RWPE2 (cell line): ENCODE data around the gene SLC25A30.

ENCODE experiments used
- ATAC-seq: fragments of 200-7000 bp; cut with Tn5 transposase; 3 replicates; pipeline ENCODE4 v1.9.1; 2021; ENCODE audit warnings: low read depth
- DNase-seq: peaks from one replicate; pipeline ENCODE4 v3.0.0-alpha.2; 2020; ENCODE audit warnings: low spot score
- H3K27ac ChIP-seq: fragments of 450-650 bp; 2 replicates; pipeline ENCODE4 v1.5.1; 2017; ENCODE audit warnings: mild to moderate bottlenecking; ENCODE audit not compliant: poor library complexity, severe bottlenecking
- H3K27me3 ChIP-seq: fragments of 250-450 bp; sonication (Bioruptor Pico); 2 replicates; pipeline ENCODE4 v1.5.1; 2021; ENCODE audit warnings: mild to moderate bottlenecking, moderate library complexity; ENCODE audit not compliant: insufficient read depth, poor library complexity, severe bottlenecking
- H3K36me3 ChIP-seq: fragments of 250-450 bp; sonication (Bioruptor Pico); 2 replicates; pipeline ENCODE4 v1.5.1; 2020; ENCODE audit warnings: low read depth, mild to moderate bottlenecking, moderate library complexity
- H3K4me1 ChIP-seq: fragments of 250-450 bp; sonication (Bioruptor Pico); 2 replicates; pipeline ENCODE4 v1.5.1; 2021; ENCODE audit warnings: mild to moderate bottlenecking, moderate library complexity; ENCODE audit not compliant: insufficient read depth, poor library complexity, severe bottlenecking
- H3K4me3 ChIP-seq: fragments of 250-450 bp; sonication (Bioruptor Pico); 2 replicates; pipeline ENCODE4 v1.5.1; 2021; ENCODE audit warnings: mild to moderate bottlenecking, moderate library complexity; ENCODE audit not compliant: severe bottlenecking
- H3K9me3 ChIP-seq: fragments of 250-450 bp; sonication (Bioruptor Pico); 2 replicates; pipeline ENCODE4 v1.5.1; 2021; ENCODE audit warnings: mild to moderate bottlenecking, moderate library complexity; ENCODE audit not compliant: severe bottlenecking
- TF ChIP-seq, protein P1 (sequence below): fragments of 450-650 bp; IDR thresholded peaks from one replicate; pipeline ENCODE4 v1.5.1; 2017; ENCODE audit warnings: mild to moderate bottlenecking, moderate library complexity; ENCODE audit not compliant: poor library complexity, severe bottlenecking

The SLC25A30 gene

DNA sequence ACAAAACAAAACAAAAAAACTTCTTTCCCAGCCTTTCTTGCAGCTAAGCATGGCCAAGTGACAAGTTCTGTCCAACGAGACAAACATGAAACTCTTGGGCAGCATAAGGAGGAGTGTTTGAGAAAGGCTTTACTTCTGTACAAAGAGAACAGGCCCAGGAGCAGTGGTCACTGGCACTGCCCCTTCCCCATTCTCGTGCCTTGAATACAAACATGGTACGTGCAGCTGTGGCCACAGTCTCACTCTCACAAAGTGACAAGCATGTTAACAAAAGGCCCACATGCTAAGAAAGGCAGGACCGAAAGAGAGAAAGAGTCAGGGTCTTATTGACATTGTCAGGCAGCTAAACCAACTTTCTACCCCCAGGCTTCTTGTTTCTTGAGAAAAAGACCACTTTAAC lies 19.8 kb upstream of the SLC25A30 start:
- no peaks in the 10 kb centered on the region for H3K9me3 ChIP-seq
- H3K36me3 ChIP-seq: no peaks in the 10 kb centered on the region
- no peak overlapping the region for H3K27ac ChIP-seq
- no peaks in the 10 kb centered on the region for H3K27me3 ChIP-seq
- TF ChIP-seq, protein P1, sequence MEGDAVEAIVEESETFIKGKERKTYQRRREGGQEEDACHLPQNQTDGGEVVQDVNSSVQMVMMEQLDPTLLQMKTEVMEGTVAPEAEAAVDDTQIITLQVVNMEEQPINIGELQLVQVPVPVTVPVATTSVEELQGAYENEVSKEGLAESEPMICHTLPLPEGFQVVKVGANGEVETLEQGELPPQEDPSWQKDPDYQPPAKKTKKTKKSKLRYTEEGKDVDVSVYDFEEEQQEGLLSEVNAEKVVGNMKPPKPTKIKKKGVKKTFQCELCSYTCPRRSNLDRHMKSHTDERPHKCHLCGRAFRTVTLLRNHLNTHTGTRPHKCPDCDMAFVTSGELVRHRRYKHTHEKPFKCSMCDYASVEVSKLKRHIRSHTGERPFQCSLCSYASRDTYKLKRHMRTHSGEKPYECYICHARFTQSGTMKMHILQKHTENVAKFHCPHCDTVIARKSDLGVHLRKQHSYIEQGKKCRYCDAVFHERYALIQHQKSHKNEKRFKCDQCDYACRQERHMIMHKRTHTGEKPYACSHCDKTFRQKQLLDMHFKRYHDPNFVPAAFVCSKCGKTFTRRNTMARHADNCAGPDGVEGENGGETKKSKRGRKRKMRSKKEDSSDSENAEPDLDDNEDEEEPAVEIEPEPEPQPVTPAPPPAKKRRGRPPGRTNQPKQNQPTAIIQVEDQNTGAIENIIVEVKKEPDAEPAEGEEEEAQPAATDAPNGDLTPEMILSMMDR: no peak
- H3K4me3 ChIP-seq: no peak overlapping the region
- DNase-seq (no peak), ATAC-seq (no peak)
- H3K4me1 ChIP-seq: no peaks in the 10 kb centered on the region

DNA sequence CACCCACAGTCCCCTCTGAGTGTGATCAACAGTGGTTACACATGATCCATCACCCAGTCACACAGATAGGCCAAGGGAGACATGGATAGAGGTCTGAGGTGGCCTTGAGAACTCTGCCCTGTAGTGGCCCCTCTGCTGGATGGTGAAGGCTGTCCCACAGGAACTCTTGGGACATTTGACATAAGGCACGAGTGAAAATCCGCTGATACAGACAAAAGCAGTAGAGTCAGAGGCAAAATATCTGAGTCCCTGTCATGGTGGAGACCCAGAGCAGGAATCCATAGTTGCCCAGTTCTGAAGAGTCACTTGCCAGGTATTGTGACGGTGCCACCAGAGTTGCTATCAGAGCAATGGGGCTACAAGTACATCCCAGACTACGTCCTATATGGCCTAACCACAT lies 18.8 kb upstream of the SLC25A30 start:
- TF ChIP-seq, protein P1: no peak
- ATAC-seq: no peak

DNA sequence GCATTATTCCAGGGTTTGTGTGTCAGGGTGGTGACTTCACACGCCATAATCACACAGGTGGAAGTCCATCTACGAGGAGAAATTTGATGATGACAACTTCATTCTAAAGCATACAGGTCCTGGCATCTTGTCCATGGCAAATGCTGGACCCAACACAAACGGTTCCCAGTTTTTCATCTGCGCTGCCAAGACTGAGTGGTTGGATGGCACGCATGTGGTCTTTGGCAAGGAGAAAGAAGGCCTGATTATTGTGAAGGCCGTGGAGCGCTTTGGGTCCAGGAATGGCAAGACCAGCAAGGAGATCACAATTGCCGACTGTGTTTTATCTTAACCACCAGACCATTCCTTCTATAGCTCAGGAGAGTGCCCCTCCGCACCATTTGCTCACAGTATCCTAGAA lies 18.2 kb upstream of the SLC25A30 start:
- ATAC-seq (no peak), DNase-seq (no peak)
- Histone ChIP-seq H3K27ac (no peak overlapping the region), H3K4me3 (no peak overlapping the region), H3K4me1 (no peaks in the 10 kb centered on the region), H3K9me3 (no peaks in the 10 kb centered on the region), H3K36me3 (no peaks in the 10 kb centered on the region), H3K27me3 (no peaks in the 10 kb centered on the region)
- TF ChIP-seq, protein P1: no peak

More for the DNA sequence above, 18.8 kb upstream of the SLC25A30 start:
- Histone ChIP-seq H3K27me3 (no peaks in the 10 kb centered on the region), H3K4me3 (no peak overlapping the region), H3K27ac (no peak overlapping the region), H3K4me1 (no peaks in the 10 kb centered on the region), H3K36me3 (no peaks in the 10 kb centered on the region), H3K9me3 (no peaks in the 10 kb centered on the region)
- DNase-seq: no peak

DNA sequence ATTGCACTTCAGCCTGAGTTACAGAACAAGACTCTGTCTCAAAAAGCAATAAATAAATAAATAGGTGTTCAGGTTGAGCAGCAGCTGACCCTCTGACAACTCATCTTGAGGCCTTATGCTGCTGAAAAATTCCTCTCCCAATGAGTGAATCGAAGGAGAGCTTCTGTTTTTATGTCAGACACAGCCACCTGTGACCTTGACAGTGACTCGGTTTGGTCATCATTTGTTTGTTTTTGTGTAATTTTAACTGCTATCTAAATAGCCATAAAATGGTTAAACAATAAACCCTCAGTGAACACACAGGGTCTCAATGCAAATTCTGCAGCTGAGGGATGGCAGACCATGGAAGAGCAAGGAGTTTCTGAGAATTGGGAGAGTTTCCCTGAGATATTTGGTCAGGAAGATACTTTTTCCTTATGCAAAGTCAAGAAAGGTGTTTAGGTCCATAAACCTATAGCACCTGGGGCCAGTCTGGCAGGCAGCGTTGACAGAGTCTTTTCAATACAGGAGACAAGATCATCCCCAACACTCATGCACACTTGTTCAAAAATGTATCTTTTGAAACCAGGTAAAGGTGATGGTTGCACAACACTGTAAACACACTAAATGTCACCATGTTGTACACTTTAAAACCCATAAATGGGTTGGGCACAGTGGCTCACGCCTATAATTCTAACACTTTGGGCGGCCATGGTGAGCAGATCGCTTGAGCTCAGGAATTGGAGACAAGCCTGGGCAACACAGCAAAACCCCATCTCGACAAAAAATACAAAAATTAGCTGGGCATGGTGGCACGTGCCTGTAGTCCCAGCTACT lies 16.6 kb upstream of the SLC25A30 start:
- H3K36me3 ChIP-seq: no peaks in the 10 kb centered on the region
- H3K27ac ChIP-seq: no peak overlapping the region
- ATAC-seq (no peak), DNase-seq (no peak)
- H3K4me1 ChIP-seq: no peaks in the 10 kb centered on the region
- TF ChIP-seq, protein P1: no peak
- H3K27me3 ChIP-seq: no peaks in the 10 kb centered on the region
- H3K4me3 ChIP-seq: no peak overlapping the region
- H3K9me3 ChIP-seq: no peaks in the 10 kb centered on the region

DNA sequence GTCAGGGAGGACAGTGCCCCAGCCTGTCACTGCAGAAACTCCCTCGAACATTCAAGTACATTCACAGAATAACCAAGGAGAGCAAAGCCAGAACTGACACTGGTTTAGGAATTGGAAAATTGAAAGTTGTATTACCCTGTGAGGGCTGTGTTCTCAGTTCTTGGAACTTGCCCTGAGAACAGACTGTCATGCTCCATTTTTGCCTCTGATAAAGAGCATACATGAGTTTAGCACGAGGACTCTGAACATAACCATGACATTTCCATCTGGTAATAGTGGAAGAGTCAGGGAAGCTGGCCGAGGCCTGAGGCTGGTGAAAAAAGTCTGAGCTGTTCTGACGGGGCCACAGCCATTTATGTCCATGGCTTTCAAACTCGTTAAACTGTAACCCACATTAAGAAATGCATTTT lies 15.2 kb upstream of the SLC25A30 start:
- H3K4me1 ChIP-seq: no peaks in the 10 kb centered on the region
- H3K27me3 ChIP-seq: no peaks in the 10 kb centered on the region
- no peaks in the 10 kb centered on the region for H3K36me3 ChIP-seq
- no peak for ATAC-seq
- TF ChIP-seq, protein P1: no peak
- no peak overlapping the region for H3K4me3 ChIP-seq
- H3K27ac ChIP-seq: no peak overlapping the region
- no peak for DNase-seq
- H3K9me3 ChIP-seq: no peaks in the 10 kb centered on the region
